HepG2 (cell line): ENCODE data around the gene TACO1. TPM values are rescaled to one million over a fixed set of nuclear protein-coding genes. Genes with fewer than 3 reads are reported as not detected.

ENCODE experiments used
- FOXK2 ChIP-seq: fragments of 450-650 bp; IDR thresholded peaks from 2 replicates; pipeline ENCODE4 v1.6.1; 2016
- REPIN1 ChIP-seq: sonication (generic); formaldehyde crosslinking; IDR thresholded peaks from 2 replicates; pipeline ENCODE4 v1.8.0; 2022; ENCODE audit warnings: missing genetic modification reagents, low read depth, mild to moderate bottlenecking, borderline replicate concordance
- RFX5 ChIP-seq: IDR thresholded peaks from 2 replicates; pipeline ENCODE4 v1.6.1; 2011; ENCODE audit warnings: low read depth, low read length, improper control_type of control experiment
- ZBTB20 ChIP-seq: sonication (generic); formaldehyde crosslinking; IDR thresholded peaks from 2 replicates; pipeline ENCODE4 v1.8.1; 2023; ENCODE audit warnings: missing genetic modification reagents, low read depth, mild to moderate bottlenecking, borderline replicate concordance
- ZKSCAN8 ChIP-seq: IDR thresholded peaks from 2 replicates; pipeline ENCODE4 v1.6.1; 2016; ENCODE audit warnings: borderline replicate concordance, missing genetic modification reagents, missing compliant biosample characterization
- ZNF235 ChIP-seq: sonication (generic); formaldehyde crosslinking; IDR thresholded peaks from 2 replicates; pipeline ENCODE4 v1.8.1; 2023; ENCODE audit warnings: mild to moderate bottlenecking, missing genetic modification reagents, borderline replicate concordance
- ZNF34 ChIP-seq: sonication (generic); formaldehyde crosslinking; IDR thresholded peaks from 2 replicates; pipeline ENCODE4 v1.4.0; 2020; ENCODE audit warnings: mild to moderate bottlenecking, missing genetic modification reagents, borderline replicate concordance
- ZSCAN12 ChIP-seq: sonication (generic); formaldehyde crosslinking; IDR thresholded peaks from 2 replicates; pipeline ENCODE4 v1.9.0; 2021; ENCODE audit warnings: mild to moderate bottlenecking, missing genetic modification reagents
- polyA plus RNA-seq, 8 experiments: library from polyadenylated mRNA; depleted of rRNA in 3 of 8; stranded (reverse) in 7 of 8; unstranded in 1 of 8; fragments of >200 nt; fragmentation: Illumina TruSeq in 4 of 8; extraction: Trizol in 4 of 8; gene quantifications; 2 replicates each; pipeline versions ENCODE4 v1.2.1 to v1.2.3, GENCODE V29; 2011 to 2016; ENCODE audit warnings: low read depth in 4 of 8, missing spikeins in 1 of 8, mixed read lengths in 1 of 8; ENCODE audit not compliant: insufficient read depth in 1 of 8
- total RNA-seq, 5 experiments: library from RNA; depleted of rRNA; stranded (reverse); fragments of >200 nt; fragmentation: Illumina TruSeq; extraction: Trizol; gene quantifications; 2 replicates each; pipeline ENCODE4 v1.2.3, GENCODE V29; 2016; ENCODE audit warnings: low read depth in 1 of 5
- TF ChIP-seq, protein P1 (sequence below): sonication (generic); formaldehyde crosslinking; conservative IDR thresholded peaks from 2 replicates; pipeline ENCODE4 v1.4.0; 2020; ENCODE audit warnings: missing genetic modification reagents
- TF ChIP-seq, protein P2 (sequence below): sonication (generic); formaldehyde crosslinking; IDR thresholded peaks from 2 replicates; pipeline ENCODE4 v1.4.0; 2020; ENCODE audit warnings: mild to moderate bottlenecking, low read depth, missing genetic modification reagents
- TF ChIP-seq, protein P3 (sequence below): sonication (generic); formaldehyde crosslinking; IDR thresholded peaks from 2 replicates; pipeline ENCODE4 v1.4.0; 2020; ENCODE audit warnings: missing genetic modification reagents, borderline replicate concordance
- TF ChIP-seq, protein P4 (sequence below): sonication (generic); formaldehyde crosslinking; IDR thresholded peaks from 2 replicates; pipeline ENCODE4 v1.5.0; 2020; ENCODE audit warnings: missing genetic modification reagents
- TF ChIP-seq, protein P5 (sequence below): sonication (generic); formaldehyde crosslinking; IDR thresholded peaks from 2 replicates; pipeline ENCODE4 v1.4.0; 2020; ENCODE audit warnings: missing genetic modification reagents, borderline replicate concordance
- TF ChIP-seq, protein P6 (sequence below): IDR thresholded peaks from 2 replicates; pipeline ENCODE4 v1.4.0; 2020; ENCODE audit warnings: mild to moderate bottlenecking, missing genetic modification reagents

TACO1 gene
- total and polyA plus RNA-seq, 2 of the 13 experiments (the other 11 are each of a cell fraction or from before 2014, with no cell fraction given), result 34.7 to 53.6 TPM

DNA sequence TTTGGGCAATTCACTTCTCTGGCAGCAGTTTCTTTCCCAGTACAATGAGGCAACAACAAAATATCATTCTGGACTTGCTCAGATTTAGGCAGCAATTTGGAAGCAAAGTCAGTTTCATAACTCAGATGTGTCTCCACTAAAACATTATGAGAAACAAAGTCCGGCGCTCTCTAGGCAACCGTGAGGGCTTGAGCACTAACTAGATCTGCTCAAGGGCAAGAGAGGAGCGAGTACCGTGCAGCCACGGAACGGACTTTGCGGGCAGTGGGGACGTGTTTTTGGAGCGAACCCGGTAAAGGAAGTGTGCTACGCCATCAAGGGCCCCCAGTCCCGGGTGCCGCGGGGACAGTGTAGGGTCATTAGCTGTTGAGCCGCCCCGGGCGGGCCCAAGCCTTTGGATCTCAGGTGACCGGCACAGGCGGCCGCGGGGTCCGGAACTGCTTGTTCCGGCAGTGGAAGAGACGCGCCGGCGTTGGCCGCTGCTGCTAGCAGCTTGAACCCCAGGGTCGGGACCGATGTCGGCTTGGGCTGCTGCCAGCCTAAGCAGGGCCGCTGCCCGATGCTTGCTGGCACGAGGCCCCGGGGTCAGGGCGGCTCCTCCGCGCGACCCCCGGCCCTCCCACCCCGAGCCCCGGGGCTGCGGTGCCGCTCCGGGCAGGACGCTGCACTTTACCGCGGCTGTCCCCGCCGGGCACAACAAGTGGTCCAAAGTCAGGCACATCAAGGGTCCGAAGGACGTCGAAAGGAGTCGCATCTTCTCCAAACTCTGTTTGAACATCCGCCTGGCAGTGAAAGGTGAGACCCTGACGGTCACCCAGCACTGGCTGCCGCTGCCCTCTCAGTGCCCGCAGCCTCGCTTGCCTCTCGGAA lies at the start of gene TACO1 (continued):
- TF ChIP-seq, protein P1, sequence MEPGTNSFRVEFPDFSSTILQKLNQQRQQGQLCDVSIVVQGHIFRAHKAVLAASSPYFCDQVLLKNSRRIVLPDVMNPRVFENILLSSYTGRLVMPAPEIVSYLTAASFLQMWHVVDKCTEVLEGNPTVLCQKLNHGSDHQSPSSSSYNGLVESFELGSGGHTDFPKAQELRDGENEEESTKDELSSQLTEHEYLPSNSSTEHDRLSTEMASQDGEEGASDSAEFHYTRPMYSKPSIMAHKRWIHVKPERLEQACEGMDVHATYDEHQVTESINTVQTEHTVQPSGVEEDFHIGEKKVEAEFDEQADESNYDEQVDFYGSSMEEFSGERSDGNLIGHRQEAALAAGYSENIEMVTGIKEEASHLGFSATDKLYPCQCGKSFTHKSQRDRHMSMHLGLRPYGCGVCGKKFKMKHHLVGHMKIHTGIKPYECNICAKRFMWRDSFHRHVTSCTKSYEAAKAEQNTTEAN (CRISPR knock-in tag), result peak; percentile 64; the same call in 1 of the 2 replicates
- TF ChIP-seq, protein P2, sequence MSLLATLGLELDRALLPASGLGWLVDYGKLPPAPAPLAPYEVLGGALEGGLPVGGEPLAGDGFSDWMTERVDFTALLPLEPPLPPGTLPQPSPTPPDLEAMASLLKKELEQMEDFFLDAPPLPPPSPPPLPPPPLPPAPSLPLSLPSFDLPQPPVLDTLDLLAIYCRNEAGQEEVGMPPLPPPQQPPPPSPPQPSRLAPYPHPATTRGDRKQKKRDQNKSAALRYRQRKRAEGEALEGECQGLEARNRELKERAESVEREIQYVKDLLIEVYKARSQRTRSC (CRISPR knock-in tag), result no peak
- TF ChIP-seq ZSCAN12 (CRISPR knock-in tag) (peak; percentile 90), ZNF34 (CRISPR knock-in tag) (no peak), REPIN1 (CRISPR knock-in tag) (peak; percentile 98), ZKSCAN8 (CRISPR knock-in tag) (peak; percentile 94), ZBTB20 (CRISPR knock-in tag) (peak; percentile 88), FOXK2 (peak; percentile 58; the same call in 1 of the 2 replicates), RFX5 (no peak), ZNF235 (peak; percentile 75; the same call in 1 of the 2 replicates)
- TF ChIP-seq, protein P3, sequence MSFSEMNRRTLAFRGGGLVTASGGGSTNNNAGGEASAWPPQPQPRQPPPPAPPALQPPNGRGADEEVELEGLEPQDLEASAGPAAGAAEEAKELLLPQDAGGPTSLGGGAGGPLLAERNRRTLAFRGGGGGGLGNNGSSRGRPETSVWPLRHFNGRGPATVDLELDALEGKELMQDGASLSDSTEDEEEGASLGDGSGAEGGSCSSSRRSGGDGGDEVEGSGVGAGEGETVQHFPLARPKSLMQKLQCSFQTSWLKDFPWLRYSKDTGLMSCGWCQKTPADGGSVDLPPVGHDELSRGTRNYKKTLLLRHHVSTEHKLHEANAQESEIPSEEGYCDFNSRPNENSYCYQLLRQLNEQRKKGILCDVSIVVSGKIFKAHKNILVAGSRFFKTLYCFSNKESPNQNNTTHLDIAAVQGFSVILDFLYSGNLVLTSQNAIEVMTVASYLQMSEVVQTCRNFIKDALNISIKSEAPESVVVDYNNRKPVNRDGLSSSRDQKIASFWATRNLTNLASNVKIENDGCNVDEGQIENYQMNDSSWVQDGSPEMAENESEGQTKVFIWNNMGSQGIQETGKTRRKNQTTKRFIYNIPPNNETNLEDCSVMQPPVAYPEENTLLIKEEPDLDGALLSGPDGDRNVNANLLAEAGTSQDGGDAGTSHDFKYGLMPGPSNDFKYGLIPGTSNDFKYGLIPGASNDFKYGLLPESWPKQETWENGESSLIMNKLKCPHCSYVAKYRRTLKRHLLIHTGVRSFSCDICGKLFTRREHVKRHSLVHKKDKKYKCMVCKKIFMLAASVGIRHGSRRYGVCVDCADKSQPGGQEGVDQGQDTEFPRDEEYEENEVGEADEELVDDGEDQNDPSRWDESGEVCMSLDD (CRISPR knock-in tag), result peak; percentile 60; the same call in 1 of the 2 replicates
- TF ChIP-seq, protein P4, sequence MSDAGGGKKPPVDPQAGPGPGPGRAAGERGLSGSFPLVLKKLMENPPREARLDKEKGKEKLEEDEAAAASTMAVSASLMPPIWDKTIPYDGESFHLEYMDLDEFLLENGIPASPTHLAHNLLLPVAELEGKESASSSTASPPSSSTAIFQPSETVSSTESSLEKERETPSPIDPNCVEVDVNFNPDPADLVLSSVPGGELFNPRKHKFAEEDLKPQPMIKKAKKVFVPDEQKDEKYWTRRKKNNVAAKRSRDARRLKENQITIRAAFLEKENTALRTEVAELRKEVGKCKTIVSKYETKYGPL, result peak; percentile 87; the same call in 1 of the 2 replicates
- TF ChIP-seq, protein P5, sequence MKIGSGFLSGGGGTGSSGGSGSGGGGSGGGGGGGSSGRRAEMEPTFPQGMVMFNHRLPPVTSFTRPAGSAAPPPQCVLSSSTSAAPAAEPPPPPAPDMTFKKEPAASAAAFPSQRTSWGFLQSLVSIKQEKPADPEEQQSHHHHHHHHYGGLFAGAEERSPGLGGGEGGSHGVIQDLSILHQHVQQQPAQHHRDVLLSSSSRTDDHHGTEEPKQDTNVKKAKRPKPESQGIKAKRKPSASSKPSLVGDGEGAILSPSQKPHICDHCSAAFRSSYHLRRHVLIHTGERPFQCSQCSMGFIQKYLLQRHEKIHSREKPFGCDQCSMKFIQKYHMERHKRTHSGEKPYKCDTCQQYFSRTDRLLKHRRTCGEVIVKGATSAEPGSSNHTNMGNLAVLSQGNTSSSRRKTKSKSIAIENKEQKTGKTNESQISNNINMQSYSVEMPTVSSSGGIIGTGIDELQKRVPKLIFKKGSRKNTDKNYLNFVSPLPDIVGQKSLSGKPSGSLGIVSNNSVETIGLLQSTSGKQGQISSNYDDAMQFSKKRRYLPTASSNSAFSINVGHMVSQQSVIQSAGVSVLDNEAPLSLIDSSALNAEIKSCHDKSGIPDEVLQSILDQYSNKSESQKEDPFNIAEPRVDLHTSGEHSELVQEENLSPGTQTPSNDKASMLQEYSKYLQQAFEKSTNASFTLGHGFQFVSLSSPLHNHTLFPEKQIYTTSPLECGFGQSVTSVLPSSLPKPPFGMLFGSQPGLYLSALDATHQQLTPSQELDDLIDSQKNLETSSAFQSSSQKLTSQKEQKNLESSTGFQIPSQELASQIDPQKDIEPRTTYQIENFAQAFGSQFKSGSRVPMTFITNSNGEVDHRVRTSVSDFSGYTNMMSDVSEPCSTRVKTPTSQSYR, result peak; percentile 44; the same call in 1 of the 2 replicates
- TF ChIP-seq, protein P6, sequence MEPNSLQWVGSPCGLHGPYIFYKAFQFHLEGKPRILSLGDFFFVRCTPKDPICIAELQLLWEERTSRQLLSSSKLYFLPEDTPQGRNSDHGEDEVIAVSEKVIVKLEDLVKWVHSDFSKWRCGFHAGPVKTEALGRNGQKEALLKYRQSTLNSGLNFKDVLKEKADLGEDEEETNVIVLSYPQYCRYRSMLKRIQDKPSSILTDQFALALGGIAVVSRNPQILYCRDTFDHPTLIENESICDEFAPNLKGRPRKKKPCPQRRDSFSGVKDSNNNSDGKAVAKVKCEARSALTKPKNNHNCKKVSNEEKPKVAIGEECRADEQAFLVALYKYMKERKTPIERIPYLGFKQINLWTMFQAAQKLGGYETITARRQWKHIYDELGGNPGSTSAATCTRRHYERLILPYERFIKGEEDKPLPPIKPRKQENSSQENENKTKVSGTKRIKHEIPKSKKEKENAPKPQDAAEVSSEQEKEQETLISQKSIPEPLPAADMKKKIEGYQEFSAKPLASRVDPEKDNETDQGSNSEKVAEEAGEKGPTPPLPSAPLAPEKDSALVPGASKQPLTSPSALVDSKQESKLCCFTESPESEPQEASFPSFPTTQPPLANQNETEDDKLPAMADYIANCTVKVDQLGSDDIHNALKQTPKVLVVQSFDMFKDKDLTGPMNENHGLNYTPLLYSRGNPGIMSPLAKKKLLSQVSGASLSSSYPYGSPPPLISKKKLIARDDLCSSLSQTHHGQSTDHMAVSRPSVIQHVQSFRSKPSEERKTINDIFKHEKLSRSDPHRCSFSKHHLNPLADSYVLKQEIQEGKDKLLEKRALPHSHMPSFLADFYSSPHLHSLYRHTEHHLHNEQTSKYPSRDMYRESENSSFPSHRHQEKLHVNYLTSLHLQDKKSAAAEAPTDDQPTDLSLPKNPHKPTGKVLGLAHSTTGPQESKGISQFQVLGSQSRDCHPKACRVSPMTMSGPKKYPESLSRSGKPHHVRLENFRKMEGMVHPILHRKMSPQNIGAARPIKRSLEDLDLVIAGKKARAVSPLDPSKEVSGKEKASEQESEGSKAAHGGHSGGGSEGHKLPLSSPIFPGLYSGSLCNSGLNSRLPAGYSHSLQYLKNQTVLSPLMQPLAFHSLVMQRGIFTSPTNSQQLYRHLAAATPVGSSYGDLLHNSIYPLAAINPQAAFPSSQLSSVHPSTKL, result peak; percentile 88
